ENCODE results near the gene HDAC5. TPM values are rescaled to one million over a fixed set of nuclear protein-coding genes. Genes with fewer than 3 reads are reported as not detected.

Gene HDAC5
- total RNA-seq, 2 donors from 2014 or later, result 28.5 to 51.7 TPM

DNA sequence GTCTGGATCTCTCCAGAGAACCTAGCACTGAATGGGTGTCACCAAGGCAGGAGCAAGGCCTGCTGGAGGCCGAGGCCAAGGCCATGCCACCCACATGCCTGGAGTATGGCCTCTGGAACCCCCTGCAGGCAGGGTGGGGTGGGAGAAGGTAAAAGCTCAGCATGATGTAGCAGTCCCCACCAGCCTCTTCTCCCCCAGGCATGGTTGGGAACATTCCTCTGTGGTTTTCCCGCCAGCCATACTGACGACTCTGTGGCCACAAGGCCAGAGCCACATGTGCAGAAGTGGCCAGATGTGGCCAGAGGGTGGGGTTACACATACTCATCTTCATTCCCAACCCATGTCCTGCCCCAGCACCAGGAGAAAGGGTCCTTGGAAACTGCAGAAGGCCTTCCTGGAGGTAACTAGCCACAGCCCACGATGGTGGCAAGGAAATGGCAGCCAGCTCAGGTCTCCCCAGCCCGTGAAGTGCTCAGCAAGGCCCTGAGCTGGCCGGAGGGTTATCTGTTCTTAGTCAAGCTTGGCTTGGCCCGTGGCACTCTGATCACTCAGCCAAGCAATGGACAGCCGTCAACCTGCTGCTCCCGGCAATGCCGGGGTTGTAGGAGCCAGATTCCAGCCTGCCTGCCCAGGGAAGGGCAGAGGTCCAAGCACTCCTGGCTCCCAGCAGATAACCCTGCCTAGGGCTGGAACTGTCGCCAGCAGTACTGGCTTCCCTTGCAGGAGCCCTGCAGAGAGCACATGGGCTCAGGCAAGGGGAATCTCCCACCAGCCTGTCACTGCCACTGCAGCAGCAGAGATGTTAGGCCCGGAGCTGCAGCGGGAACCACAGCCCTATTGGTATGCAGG, 26.1 kb downstream of the HDAC5 start:
- DNase-seq (ENCODE audit: low spot score), result no peak
- intact Hi-C loops (cut with DNase I), result no loop called here

DNA sequence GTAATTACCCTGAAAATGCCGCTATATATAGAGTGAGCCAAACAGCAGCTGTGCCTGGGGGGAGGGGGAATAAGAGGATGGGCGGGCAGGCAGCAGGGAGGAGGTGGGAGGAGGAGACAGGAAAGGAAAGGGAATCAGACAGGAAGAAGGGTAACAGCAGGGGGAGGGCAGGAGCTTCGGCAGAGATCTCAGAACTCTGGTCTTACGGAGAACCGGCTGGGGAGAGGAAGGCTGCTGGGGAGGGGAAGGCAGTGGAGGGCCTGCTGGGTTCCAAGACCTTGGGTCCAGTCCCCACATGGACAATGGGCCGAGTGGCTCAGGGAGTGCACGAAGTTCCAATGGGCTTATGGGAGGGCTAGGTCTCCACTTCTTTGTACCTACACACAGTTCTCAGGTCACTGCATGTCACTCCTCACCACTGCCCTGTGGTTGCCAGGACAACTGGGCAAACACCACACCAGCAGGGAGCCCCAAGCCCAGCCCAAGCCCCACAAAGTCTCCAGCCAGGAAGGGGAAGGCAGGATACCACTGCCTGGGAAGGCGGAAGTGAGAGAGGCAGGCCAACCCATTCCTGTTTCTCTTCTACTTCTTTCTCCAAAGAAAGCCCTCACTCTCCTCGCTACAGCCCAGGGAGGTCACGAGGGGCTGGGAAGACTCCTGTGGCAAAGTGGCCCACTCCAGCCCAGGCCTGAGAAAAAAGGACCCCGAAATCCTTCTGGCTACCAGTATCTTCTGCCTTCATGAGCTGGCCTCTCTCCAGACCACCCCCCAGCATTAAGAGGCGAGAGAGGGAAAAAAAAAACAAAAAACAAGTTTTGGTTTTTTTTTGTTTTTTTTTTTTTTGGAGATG, 27.6 kb downstream of the HDAC5 start:
- DNase-seq (ENCODE audit: low spot score), result peak; percentile 89
- intact Hi-C loops (cut with DNase I), result no loop called here

DNA sequence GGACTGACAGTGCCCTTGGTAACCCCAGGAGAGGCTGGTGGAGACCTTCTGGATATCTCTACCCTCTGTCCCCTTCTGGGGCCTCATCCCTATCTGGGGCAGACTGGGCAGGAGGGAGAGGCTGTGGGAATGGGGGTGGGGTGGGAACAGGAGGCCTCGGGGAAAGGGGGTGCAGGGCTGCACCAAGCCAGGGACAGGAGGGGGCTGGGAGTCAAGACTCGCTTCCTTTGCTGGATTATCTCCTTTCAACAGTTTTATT, 28.1 kb downstream of the HDAC5 start:
- no peak for DNase-seq (ENCODE audit: low spot score)
- intact Hi-C loops (cut with DNase I), result no loop called here

GRCh38 chr17:44094701-44095387, 28.6 kb downstream of the HDAC5 start:
- intact Hi-C loops (cut with DNase I), result no loop called here
- DNase-seq (ENCODE audit: low spot score), result no peak

GRCh38 chr17:44093231-44093900, 30.1 kb downstream of the HDAC5 start:
- no peak for DNase-seq (ENCODE audit: low spot score)
- intact Hi-C loops (cut with DNase I), result no loop called here

DNA sequence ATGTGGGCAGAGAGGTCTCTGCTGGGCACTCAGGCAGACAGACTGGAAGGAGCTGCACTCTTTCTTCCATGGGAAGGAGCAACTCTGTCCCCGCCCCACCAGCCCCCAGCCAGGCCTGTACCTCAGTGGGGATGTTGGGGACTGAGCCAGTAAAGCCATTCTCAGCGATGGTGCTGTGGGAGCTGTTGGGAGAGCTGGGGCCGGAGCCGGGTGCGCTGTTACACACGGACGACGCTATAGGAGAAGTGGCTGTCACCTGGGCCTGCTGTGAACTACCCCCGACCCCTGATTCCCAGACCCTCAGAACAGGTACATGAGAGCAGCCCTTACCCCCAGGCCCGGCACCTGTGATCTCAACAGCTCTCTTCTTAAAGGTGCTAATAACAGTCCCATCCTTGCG, 31.4 kb downstream of the HDAC5 start:
- intact Hi-C loops (cut with DNase I), result no loop called here
- no peak for DNase-seq (ENCODE audit: low spot score)

DNA sequence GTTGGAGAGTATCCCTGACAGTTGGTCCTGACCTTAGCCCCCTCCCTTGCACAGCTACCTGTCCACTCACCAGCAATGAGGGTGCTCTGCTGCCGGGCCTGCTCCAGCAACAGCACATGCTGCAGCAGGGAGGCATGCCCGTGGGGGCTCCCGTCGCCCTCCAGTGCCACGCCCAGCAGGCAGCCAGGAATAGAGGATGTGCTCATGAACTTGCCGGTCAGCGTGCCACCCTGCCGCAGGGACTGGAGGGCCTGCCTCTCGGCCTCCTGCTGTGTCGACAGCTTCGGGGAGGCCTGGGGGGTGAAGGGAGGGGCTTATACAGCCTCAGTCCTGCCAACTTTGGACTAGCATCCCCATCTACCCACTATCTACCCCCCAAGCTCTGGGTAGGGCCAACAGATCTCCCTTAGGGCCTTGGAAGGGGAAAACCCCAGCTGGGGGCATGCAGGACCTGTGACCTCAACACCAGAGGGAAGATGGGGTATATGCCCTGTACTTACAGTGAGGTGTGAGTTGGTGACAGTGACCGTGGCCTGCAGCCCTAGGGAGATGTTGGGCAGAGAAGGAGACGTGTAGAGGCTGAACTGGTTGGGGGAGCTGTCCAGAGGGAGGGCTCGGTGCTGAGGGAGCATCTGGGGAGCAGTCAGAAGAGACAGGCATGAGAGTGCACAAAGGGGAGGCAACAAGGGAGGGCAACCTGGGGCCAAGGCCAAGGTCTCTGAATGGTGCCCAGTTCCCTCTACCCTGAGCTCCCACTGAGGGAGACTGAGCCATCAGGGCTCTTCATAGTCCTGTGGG, 32.0 kb downstream of the HDAC5 start:
- intact Hi-C loops (cut with DNase I), result no loop called here

DNA sequence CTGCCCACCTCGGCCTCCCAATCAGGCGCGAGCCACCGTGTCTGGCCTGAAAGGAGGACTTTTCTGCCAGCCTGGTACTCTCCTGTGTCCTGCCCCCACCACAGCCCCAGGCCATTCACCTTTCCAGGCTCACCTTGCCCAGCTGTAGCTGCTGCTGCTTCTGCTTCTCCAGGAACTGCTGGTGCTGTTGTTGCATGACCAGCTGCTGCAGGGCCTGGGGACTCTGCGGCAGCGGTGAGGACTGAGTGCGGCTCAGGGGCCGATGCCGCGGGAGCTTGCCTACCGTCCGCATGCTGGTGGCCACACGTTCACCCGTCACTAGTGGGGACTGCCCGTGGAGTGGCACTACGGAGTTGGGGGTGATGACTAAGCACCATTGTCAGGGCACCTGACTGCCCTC, 35.2 kb downstream of the HDAC5 start:
- DNase-seq (ENCODE audit: low spot score), result no peak
- intact Hi-C loops (cut with DNase I), result no loop called here

More for the DNA sequence above, 32.0 kb downstream of the HDAC5 start:
- no peak for DNase-seq (ENCODE audit: low spot score)

- intact Hi-C loops (cut with DNase I), result no loop called here
- no peak for DNase-seq (ENCODE audit: low spot score)
These were observed 36.1 kb downstream of the HDAC5 start for GRCh38 chr17:44087319-44087718.

DNA sequence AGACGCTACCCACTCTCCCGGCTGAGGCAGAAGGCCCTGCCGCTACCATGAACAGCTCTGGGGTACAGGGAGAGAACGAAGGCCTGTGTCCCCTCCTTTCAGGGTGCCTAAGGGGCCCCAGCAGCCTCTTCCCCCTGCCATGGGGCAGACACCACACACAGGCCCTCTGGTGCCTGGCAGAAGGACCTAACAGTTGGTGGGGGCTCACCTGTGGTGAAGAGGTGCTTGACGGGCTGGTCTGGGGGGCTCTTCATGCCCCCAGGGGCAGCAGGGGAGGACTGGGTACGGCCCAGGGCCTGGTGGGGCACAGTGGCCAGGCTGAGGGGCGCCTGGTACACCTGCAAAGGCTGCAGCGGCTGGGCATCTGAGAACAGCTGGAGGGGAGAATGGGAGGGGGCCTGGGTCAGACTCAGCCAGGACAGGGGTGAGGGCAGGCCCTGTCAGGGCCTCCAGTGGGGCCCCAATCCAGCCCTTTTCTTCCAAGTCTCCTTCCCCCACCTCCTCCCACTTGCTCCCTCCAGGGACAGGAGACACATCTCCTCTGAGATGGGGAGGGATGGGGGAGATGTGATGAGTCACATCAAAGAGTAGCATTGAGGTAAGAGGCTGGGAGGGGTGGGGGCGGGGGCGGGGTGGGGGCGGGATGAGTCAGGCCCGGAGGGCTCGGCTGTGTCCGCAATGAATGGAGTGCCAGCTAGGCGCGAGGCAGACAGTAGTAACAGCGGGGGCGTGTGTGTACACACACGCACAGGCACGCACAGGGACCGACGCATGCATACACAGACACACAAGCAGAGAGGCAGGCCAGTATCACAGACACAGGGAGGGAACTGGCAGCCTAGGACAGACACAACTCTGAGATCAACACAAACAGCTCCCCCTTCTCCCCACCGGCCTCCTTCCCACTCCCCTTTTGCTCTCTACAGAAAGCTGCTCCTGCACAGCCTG, 36.8 kb downstream of the HDAC5 start:
- intact Hi-C loops (cut with DNase I), result no loop called here
- DNase-seq (ENCODE audit: low spot score), result no peak

DNA sequence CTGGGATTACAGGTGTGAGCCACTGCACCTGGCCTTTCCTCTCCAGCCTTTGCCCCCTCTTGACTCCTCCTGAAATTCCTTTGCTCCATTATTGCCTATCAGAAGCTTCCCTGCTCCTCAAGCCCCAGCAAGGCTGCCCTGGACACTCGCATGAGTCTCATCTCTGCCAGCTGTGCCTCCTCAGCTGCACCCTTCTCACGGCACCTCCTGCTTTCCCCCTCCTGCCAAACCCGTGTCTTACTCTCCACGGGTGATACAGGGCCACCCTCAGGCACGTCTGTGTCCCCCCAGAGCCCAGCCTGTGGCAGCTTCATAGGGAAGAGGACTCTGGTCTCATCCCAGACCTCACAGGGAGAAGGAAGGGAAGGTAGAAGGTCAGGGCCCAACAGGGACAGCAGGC, 37.5 kb downstream of the HDAC5 start:
- no peak for DNase-seq (ENCODE audit: low spot score)
- intact Hi-C loops (cut with DNase I), result no loop called here

DNA sequence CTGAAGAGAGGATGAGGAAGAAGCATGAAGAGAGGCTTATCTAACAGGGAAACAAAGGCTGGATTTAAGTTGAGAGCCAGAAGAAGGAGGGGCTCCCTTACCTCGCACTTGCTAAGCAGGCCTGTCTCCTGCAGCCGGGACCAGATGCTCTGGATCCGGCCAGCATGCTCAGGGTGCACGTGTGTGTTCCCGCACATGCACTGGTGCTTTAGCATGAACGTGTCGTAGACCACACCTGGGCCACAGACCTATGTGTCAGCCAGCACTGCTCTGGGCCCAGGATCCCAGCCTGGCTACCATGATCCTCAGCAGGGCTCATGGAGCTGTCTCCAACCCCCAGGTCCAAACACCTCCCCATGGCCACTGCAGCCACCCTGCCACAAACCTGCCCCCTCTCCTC, 38.5 kb downstream of the HDAC5 start:
- intact Hi-C loops (cut with DNase I), result no loop called here
- DNase-seq (ENCODE audit: low spot score), result no peak

DNA sequence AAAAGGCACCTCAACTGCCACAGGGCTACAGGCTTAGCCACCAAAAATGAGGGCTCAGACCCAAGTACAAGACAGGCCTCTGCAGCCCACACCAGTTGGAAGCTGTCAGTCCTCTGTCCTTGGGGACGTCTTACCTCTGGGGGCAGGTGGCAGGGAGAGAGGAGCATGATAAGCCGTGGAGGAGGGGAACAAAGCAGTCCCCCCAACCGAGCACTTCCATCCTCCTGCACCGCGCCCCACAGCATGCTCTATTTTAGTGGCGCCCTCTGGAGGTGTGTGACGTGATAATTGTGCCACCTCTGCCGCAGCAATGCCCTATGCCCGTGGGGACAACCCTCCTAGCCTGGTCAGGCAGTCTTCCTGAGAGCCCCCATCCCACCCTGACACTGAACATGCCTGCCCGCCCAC, 39.3 kb downstream of the HDAC5 start:
- no peak for DNase-seq (ENCODE audit: low spot score)
- intact Hi-C loops (cut with DNase I), result no loop called here

- no peak for DNase-seq (ENCODE audit: low spot score)
- intact Hi-C loops (cut with DNase I), result no loop called here
These were observed 40.1 kb downstream of the HDAC5 start for GRCh38 chr17:44083250-44083849.

DNA sequence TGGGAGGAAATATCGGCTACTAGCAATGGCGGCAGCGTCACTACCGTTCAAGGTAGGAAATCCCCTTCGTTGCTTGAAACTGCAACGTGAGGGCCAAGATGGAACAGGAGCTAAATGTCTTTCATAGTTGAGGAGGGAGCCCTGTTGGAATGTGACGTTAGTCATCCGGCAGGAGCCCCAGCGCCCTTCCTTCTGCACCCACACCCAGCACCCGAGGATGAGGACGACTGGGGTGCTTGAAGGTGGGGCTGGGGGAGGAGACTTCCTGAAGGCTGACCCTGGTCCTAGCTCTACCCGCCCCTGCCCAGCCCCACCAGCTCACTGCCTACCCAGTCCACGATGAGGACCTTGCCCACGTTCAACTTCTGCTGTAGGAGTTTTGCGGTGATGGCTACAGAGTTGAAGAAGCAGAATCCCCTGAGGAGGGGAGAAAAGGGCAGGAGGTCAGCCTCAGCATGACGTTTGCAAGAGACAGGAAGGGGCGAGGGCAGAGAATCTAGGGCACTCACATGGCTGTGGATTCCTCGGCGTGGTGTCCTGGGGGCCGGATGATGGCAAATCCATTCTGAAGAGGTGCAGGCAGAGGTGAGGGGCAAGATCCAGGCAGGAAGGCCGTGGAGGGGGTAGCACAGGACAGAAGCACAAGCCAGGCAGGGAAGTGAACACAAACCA, 41.0 kb downstream of the HDAC5 start:
- no peak for DNase-seq (ENCODE audit: low spot score)
- intact Hi-C loops (cut with DNase I), result no loop called here

- no peak for DNase-seq (ENCODE audit: low spot score)
- intact Hi-C loops (cut with DNase I), result no loop called here
These were observed 41.8 kb downstream of the HDAC5 start for GRCh38 chr17:44081681-44082080.
